GM12873 (cell line): Measurements from ENCODE around the gene EHMT1.

Source experiments
- TF ChIP-seq, protein P1 (sequence below): IDR thresholded peaks from 2 replicates; pipeline ENCODE4 v1.5.1; 2012; ENCODE audit warnings: low read depth, mild to moderate bottlenecking, moderate library complexity, low read length, control low read depth; ENCODE audit not compliant: insufficient read depth; ENCODE audit errors: missing control alignments

Gene EHMT1

DNA sequence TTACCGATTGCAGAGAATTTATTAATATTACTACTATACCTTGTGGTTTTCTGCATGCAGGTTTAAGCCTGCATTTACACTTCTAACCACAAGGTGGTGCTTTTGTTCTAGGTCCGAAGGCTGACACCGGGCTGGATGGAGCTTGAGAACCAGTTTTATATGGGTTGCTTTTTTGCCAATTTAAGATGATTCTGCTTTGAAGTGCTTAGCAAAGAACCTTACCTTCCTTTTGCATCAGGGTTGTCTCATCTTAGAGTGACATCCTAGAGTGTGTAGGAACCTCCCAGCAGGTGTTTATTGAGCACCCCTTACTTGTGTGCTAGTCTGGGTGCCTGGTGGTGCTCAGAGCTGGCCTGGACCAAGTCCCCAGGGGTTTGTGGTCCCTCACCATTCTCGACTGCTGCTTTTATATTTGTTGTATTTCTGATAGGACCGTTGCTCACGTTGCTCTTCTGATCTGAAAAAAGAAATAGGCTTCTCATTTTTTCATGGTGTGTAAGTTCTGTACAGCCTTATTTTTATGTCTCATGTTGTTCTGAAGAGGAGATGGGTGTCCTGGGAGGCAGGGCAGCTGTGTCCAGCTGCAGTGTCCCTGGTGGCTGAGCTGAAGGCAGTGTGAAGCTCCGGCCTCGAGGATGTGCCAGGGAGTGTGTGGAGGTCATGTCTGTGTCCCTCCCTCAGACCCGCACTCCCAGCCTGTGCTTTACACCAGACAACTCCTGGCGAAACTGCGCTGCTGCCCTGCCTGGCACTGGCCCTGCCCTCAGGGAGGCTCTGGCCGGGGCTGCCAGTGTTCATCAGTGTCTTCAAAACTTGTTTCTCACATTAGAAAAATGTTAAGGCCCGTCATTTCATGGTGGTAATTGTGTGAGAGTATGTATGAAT, 54.3 kb downstream of the EHMT1 start:
- TF ChIP-seq, protein P1, sequence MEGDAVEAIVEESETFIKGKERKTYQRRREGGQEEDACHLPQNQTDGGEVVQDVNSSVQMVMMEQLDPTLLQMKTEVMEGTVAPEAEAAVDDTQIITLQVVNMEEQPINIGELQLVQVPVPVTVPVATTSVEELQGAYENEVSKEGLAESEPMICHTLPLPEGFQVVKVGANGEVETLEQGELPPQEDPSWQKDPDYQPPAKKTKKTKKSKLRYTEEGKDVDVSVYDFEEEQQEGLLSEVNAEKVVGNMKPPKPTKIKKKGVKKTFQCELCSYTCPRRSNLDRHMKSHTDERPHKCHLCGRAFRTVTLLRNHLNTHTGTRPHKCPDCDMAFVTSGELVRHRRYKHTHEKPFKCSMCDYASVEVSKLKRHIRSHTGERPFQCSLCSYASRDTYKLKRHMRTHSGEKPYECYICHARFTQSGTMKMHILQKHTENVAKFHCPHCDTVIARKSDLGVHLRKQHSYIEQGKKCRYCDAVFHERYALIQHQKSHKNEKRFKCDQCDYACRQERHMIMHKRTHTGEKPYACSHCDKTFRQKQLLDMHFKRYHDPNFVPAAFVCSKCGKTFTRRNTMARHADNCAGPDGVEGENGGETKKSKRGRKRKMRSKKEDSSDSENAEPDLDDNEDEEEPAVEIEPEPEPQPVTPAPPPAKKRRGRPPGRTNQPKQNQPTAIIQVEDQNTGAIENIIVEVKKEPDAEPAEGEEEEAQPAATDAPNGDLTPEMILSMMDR = peak; percentile 84

DNA sequence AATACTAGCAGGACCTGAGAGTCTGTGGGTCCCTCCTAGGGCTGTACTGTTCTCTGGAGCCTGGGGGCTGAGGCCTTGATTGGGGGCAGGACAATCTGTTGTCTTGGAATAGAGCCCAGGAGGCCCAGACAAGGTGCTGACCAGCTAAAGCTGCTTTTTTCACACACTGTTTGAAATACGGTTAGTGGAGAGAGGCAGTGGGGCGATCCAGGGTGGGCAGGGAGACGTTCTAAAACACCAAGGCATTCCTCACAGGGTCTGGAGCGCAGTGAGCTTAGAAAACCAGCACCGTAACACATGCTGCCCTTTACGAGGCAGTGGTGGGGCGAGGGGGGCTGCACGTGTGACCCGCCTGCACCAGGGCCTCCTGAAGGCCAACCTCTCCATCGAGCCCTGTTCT, 55.1 kb downstream of the EHMT1 start:
- TF ChIP-seq, protein P1 = no peak

DNA sequence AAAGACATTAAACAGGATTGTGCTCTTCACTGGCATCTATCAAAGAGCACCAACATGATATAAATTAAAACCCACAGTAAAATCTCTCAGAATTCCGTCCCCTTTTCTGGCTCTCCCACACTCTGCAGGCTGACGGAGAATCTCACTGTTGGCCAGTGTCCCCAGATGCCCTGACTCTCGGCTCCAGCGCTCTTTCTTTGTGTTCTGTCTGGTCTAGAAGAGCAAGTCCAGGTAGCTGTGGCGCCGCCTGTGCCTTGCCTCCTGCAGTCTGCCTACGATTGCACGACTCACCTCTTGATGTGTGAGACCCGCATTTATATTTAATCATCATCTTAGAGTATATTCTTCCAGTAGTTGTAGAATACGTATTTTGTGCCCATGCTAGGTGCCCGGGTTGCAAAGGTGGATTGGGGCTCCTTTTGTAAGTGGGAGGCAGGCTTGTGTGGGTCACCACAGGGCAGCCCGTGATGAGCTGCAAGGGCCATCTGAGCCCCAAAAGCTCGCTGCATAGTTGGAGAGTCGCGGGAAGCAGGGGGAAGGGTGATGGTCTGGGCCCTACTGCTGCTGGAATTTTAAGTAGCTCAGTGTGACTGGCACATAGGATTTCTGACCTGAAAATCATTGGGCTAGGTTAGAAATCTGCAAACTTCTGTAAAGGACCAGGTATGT, 55.6 kb downstream of the EHMT1 start:
- TF ChIP-seq, protein P1 = no peak

DNA sequence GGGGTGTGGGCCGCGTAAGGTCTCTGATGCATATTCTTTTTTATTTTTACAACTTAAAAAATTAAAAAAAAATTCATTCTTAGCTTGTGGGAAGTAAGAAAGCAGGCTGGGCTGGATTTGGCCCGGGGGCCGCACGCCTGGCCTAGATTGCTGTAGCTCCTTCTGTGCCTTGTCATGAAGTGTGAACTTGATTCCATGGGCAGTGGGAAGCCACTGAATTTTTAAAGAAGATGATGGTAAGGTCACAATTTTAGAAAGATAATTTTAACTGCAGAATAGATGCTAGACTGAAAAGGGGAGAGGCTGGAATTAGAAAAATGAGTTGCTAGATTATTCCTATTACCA, 56.1 kb downstream of the EHMT1 start:
- TF ChIP-seq, protein P1 = no peak

DNA sequence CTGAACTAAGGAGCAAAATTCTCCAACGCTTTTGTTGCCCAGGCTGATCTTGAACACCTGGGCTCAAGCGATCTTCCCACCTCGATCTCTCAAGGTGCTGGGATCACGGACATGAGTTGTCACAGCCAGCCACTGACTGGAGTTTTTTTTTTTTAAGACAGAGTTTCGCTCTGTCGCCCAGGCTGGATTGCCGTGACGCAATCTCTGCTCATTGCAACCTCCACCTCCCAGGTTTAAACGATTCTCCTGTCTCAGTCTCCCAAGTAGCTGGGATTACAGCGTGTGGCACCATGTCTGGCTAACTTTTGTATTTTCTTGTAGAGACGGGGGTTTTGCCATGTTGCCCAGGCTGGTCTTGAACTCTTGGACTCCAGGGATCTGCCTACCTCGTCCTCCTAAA, 58.2 kb downstream of the EHMT1 start:
- TF ChIP-seq, protein P1 = no peak

DNA sequence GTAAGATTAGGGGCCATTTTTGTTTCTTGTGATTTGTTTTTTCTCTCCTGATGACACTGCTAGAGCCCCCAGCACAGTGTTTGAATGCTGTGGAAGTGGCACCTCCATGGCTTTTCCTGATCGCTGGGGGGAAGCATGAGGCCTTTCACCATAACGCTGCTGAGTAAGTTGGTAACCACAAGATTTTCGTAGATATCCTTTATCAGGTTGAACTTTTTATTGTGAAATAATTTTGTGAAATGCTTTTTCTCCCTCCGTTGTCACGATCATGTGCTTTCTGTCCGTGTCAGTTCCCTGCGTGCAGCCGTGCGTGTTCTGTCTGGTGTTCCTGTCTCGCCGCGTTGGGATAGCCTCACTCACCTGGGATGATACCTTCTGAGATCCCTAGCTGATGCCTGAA, 59.4 kb downstream of the EHMT1 start:
- TF ChIP-seq, protein P1 = no peak

DNA sequence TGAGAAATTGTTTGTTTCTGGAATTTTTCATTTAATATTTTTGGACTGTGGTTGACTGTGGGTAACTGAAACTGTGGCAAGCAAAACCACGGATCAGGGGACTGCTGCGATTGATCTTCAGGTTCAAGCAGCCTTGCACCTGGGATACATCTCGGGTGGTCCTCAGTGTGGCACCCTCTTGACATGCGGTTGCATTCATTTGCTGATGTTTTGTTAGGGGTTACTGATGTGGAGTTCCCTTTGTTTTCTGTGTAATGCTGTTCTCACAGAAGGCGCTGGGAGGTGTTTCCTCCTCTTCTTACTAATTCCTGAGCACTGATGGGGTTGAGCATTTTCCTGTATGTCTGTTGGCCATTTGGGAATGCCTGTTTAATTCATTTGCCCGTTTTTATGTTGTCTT, 60.4 kb downstream of the EHMT1 start:
- TF ChIP-seq, protein P1 = no peak
